ENCODE results near the gene RPL13.

RPL13 gene

DNA sequence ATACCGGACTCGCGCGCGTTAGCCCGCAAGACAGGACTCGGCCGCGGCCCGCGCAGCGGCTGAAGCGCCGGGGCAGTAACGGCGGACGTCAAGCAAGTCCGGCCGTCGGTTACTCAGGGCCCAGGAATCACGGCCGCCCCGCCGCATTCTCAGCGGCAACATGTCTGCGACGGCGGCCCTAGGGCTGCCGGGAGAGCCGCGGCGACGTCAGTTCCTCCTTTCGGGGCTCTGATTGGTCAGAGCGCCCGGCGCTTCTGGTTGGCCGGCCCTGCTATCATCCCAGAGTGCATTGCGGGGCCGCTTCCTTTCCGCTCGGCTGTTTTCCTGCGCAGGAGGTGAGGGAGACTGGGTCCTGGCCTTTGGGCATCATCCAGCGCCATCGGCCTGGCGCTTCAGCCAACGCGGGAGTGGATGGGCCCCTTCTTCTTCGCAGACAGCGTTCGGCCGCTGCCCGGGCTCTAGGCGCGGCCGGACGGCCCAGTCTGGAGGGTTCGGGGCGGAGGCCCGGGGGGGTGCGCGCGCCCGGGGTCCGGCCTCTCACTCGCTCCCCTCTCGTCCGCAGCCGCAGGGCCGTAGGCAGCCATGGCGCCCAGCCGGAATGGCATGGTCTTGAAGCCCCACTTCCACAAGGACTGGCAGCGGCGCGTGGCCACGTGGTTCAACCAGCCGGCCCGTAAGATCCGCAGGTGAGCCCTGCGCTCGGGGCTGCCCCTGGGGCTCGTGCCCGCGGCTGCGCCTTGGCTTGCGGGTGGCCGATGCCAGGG, at the start of gene RPL13:
RPL13 (plus strand) TSS at position 305 of the 764 bp plus-strand sequence; CDS start at position 583, 278 bp downstream.
- DNase-seq, result peak; percentile 96

DNA sequence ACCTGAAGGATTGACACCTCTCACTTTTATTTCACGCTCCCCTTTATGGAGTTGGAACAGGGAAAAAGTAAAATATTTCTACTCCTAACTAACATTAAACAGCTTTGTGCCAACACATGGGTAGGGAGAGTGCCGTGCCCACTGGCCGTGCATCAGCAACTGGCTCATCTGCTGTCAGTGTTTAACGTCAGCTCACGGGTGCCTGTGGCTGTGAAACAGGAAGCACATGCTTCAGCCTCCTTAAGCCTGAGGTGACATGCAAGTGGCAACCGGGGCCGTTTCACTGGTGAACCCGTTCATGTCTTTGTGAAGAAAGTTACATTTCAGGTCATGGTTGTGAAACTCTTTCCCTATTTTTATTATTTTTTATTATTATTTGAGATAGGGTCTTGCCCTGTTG, 49.1 kb upstream of the RPL13 start:
- DNase-seq, result peak; percentile 36 to 53

- DNase-seq, result no peak
These were observed 48.0 kb upstream of the RPL13 start for GRCh38 chr16:89512453-89512852.

GRCh38 chr16:89517128-89517527, 43.4 kb upstream of the RPL13 start:
- no peak for DNase-seq

GRCh38 chr16:89519881-89520280, 40.6 kb upstream of the RPL13 start:
- DNase-seq, result no peak

DNA sequence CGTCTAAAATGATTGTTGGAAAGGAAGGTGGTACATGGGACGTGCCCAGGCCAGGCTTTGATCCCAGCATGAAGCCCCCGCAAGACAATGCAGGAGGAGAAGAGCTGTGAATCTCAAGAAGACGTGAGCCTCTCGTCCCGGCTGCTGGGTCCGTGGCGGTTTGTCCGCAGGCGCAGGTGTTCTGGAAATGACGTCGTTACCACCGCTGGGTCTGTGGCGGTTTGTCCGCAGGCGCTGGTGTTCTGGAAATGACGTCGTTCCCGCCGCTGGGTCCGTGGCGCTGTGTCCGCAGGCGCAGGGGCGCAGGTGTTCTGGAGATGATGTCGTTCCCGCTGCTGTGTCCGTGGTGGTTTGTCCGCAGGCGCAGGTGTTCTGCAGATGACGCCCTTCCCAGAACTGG, 38.2 kb upstream of the RPL13 start:
- no peak for DNase-seq

DNA sequence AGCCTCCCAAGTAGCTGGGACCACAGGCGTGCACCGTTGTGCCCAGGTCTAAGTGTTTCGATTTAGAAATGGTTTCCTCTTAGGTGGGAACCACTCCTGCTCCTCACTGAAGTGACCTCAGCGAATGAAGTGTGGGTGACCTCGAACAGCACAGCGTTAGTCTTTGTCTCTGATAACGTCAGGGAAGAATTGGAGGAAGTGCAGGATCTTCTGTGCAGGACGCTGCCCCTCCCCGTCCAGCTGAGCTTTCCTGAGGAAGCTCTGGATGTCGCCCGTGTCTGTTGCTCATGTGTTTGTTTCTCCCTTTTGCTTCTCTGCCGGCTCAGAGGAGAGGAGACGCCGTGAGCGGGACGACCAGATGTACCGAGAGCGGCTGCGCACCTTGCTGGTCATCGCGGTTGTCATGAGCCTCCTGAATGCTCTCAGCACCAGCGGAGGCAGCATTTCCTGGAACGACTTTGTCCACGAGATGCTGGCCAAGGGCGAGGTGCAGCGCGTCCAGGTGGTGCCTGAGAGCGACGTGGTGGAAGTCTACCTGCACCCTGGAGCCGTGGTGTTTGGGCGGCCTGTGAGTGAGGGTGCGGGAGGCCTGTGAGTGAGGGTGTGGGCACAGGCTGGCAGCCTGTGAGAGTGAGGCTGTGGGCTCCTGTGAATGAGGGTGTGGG, 36.7 kb upstream of the RPL13 start:
- no peak for DNase-seq

GRCh38 chr16:89525146-89525913, 35.2 kb upstream of the RPL13 start:
- DNase-seq, result peak; percentile 5

DNA sequence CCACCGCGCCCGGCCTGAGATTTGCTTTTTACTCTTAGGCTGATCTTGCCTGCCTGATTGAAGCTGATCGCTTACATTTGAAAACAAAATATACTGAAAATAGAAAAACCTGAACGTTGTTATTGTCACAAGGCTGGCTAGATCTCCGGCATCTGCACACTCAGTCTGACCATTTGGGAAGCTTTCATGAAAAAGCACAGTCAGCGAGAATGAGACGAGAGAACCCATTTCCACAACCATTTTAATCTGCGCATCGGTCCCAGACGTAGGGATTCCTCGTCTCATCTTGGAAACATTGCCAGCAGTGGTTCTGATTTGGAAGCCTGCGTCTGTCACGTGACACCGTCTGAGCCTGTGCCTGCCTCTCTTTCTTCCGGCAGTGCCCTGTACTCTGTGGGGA, 31.4 kb upstream of the RPL13 start:
- no peak for DNase-seq

DNA sequence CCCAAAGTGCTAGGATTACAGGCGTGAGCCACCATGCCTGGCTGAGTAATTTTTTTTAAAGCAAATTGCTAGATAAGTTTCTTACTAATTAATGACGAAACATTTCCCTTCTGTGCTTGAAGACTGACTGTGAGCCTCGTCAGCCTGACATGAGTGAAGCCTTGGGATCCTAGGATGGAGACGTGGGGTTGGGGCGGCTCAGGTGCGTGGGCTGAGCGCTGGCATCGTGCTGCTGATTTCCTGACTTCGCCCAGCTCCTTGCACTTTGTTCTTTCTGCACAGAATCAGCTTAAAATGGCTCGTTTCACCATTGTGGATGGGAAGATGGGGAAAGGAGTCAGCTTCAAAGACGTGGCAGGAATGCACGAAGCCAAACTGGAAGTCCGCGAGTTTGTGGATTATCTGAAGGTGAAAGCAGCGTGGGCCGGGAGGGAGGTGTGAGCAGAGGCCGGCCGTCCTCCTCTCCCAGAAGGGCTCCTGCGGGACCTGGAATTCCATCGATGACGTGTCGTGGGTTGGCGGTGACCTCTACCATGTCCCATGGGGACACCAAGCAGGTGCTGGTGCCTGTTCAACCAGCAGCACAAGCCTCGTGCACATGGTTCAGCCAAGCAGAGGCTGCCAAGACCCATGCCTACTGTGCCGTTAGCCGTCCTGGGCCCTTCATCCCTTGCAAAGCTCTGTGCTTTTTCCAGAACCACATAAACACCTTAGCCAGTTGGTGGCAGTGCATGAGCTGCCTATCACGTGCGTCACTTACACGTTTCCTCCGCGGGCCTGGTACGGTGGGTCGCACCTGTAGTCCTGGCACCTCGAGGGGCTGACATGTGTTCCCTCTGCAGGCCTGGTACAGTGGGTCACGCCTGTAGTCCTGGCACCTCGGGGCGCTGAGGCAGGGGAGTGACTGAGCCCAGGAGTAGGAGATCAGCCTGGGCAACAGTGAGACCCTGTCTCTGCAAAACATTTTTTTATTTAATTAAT, 29.8 kb upstream of the RPL13 start:
- DNase-seq, result no peak

DNA sequence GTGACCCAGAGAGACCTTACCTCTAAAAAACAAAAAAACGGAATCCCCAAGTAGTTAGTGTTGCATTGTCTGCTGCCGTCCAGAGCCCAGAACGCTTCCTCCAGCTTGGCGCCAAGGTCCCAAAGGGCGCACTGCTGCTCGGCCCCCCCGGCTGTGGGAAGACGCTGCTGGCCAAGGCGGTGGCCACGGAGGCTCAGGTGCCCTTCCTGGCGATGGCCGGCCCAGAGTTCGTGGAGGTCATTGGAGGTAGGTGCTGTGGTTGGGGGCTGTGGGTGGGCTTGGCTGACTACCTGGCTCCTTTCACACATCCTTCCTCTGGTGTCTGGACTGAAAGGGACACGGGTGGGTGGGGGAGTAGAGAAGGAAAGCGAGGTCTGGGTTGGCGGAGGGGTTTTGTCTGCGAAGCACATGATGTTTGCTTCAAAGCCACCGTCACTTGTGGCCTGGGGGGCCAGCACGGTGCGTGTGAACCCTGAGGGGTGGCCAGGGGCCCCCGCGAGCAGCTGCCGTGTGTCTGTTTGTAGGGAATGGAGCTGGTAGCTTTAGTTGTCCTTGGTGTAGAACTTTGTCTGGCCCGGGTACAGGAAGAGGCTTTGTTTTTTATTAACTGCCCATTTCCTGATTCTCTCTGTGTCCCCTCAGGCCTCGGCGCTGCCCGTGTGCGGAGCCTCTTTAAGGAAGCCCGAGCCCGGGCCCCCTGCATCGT, 28.5 kb upstream of the RPL13 start:
- no peak for DNase-seq

GRCh38 chr16:89534252-89534756, 26.2 kb upstream of the RPL13 start:
- DNase-seq, result peak; percentile 97

GRCh38 chr16:89536371-89536770, 24.1 kb upstream of the RPL13 start:
- DNase-seq, result no peak

- no peak for DNase-seq
These were observed 23.5 kb upstream of the RPL13 start for GRCh38 chr16:89536886-89537548.

DNA sequence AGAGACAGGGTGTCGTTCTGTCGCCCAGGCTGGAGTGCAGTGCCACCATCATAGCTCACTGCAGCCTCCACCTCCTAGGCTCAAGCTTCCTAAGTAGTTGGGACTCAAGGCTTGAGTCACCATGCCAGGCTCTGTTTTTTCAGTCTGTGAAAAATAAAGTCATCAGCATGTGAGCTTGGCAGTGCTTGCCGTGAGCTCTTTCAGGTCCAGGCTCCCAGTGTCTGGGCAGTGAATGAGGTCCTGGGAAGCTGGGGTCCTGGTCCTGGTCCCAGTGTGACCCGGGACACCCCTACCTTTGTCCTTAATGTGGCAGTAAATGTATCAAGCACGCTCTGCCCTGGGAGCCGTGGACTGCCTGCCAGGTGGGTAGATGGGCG, 22.9 kb upstream of the RPL13 start:
- DNase-seq, result no peak

- DNase-seq, result no peak
These were observed 22.2 kb upstream of the RPL13 start for GRCh38 chr16:89538286-89538685.

- DNase-seq, result no peak
These were observed 19.9 kb upstream of the RPL13 start for GRCh38 chr16:89540557-89540956.

DNA sequence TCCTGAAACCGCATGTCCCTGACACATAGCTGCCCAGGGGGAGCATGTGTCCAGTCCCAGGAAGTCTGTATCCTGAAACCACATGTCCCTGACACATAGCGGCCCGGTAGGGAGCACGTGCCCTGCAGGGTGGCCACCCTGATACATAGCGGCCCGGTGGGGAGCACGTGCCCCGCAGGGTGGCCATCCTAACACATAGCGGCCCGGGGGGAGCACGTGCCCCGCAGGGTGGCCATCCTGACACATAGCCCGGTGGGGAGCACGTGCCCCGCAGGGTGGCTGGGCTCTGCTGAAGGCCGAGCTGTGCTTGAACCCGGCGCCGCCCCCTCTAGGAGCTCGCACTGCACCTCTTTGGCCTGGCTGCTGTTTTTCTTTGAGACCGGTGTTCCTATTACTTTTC, 18.7 kb upstream of the RPL13 start:
- DNase-seq, result no peak

DNA sequence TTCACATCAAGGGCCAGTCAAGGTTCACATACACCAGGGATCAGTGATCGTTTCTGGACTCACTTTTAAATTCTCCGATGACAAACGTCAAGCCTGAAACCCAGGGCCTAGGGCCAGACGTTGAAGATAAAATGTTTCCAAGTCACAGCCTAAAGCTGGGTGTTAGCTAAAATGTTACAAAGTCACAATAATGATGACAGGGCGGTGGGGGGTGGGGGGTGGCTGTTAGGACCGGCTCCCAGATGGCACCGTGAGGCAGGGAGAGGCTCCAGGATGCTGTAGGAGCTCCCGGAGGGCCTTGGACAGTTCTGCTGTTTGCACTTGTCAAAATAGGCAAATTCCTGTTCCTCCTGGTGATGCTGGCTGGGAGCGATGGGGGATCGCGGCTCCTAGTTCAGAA, 16.4 kb upstream of the RPL13 start:
- DNase-seq, result no peak

- DNase-seq, result no peak
These were observed 15.8 kb upstream of the RPL13 start for GRCh38 chr16:89544713-89545043.

All from Kasumi-1 (cell line).